ENCODE results near the gene SAMD9L. TPM values are rescaled to one million over a fixed set of nuclear protein-coding genes. Genes with fewer than 3 reads are reported as not detected.

SAMD9L gene
- total and polyA plus RNA-seq, 11 donors = 2.1 to 38.3 (median 4.7) TPM

DNA sequence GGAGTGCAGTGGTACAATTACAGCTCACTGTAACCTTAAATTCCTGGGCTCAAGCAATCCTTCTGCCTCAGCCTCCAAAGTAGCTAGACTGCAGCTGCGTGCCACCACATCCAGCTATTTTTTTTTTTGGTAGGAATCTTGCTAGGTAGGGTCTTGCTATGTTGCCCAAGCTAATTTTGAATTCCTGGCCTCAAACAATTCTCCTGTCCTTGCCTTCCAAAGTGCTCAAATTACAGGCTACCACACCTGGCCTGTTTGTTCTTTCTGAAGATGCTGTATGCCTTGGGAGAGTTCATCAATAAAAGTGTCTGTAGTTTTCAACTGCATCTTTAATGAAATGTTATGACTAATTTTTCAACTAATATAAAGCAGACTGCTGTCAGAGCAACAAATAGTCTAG is 30.9 kb downstream of the SAMD9L start:
- 42 to 59% (median 51%) methylated on average over 1 of the region's 1 CpG for WGBS, 4 donors
- H3K27ac ChIP-seq = peak overlapping the region in 11 of 12 donors; percentile 9 to 87 (median 73)

DNA sequence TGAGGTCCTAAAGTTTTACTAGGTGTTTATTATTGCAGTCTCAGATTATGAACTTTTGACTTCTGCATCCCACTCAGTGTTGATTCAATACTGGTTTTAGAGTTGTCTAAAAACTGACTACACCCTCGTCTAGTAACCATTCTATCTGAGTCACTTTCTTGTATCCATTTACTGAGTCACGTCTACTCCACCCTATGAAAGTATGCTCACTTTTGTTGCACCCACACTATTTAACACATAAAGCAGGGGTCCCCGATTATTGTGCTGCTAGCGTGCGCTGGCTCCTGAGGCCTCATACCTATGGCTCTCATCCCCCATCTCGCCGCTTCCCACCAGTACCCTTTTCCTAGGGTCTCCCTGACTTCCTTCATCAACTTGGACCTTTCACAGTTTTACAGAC is 32.4 kb downstream of the SAMD9L start:
- Histone ChIP-seq H3K27ac (no peak overlapping the region), H3K4me3 (peak overlapping the region in 2 of 12 donors; percentile 63 to 73), H3K4me1 (peaks cover 0 to 27% (median 5%) of the 10 kb centered on the region in 12 donors), H3K9me3 (peaks cover 0 to 51% (median 10%) of the 10 kb centered on the region in 12 donors), H3K36me3 (peaks cover 0 to 44% (median 4%) of the 10 kb centered on the region in 9 donors), H3K27me3 (no peaks in the 10 kb centered on the region)
- TF ChIP-seq, protein P1, sequence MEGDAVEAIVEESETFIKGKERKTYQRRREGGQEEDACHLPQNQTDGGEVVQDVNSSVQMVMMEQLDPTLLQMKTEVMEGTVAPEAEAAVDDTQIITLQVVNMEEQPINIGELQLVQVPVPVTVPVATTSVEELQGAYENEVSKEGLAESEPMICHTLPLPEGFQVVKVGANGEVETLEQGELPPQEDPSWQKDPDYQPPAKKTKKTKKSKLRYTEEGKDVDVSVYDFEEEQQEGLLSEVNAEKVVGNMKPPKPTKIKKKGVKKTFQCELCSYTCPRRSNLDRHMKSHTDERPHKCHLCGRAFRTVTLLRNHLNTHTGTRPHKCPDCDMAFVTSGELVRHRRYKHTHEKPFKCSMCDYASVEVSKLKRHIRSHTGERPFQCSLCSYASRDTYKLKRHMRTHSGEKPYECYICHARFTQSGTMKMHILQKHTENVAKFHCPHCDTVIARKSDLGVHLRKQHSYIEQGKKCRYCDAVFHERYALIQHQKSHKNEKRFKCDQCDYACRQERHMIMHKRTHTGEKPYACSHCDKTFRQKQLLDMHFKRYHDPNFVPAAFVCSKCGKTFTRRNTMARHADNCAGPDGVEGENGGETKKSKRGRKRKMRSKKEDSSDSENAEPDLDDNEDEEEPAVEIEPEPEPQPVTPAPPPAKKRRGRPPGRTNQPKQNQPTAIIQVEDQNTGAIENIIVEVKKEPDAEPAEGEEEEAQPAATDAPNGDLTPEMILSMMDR (IDR thresholded peaks at IDR 0.05) = no peak
- TF ChIP-seq POLR2A (IDR thresholded peaks at IDR 0.05) = no peak
- no peak for DNase-seq
- peak in 1 of 4 donors; percentile 43 for ATAC-seq
- intact Hi-C loops (cut with DNase I) = no loop called here
- 81 to 92% (median 88%) methylated on average over 7 of the region's 7 CpGs for WGBS, 4 donors

More for the DNA sequence above, 30.9 kb downstream of the SAMD9L start:
- Histone ChIP-seq H3K4me1 (peaks cover 0 to 27% (median 5%) of the 10 kb centered on the region in 12 donors), H3K36me3 (peaks cover 0 to 31% (median 4%) of the 10 kb centered on the region in 9 donors), H3K9me3 (peaks cover 0 to 41% (median 3%) of the 10 kb centered on the region in 12 donors), H3K4me3 (peak overlapping the region; percentile 13 to 73 (median 51)), H3K27me3 (no peaks in the 10 kb centered on the region)
- ATAC-seq (no peak), DNase-seq (no peak)
- intact Hi-C loops (cut with DNase I) = no loop called here
- TF ChIP-seq POLR2A (IDR thresholded peaks at IDR 0.05) = no peak
- TF ChIP-seq, protein P1 (IDR thresholded peaks at IDR 0.05) = no peak

DNA sequence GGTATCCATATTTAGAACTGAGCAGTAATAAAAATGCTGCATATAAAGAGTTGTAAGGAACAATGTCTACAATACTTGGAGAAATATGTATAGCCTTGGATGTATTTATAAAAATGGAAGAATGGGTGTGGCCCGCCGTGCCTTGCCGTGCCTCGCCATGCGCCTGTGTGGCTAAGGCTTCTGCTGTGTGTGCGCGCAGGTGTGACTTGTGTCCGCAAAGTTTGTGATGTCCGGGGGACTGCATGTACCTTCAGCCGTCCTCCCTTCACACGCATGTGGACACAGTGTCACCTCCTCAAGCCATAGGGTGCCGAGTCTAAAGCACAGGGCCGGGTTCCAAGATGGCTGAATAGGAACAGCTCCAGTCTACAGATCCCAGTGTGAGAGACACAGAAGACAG is 40.2 kb downstream of the SAMD9L start:
- Histone ChIP-seq H3K9me3 (peaks cover 0 to 98% (median 79%) of the 10 kb centered on the region in 12 donors), H3K36me3 (peaks cover 9 to 84% (median 38%) of the 10 kb centered on the region in 9 donors), H3K4me1 (no peaks in the 10 kb centered on the region), H3K27ac (no peak overlapping the region), H3K4me3 (no peak overlapping the region), H3K27me3 (no peaks in the 10 kb centered on the region)
- WGBS, 4 donors = 85 to 97% (median 91%) methylated on average over 10 to 13 of the region's 13 CpGs
- no peak for ATAC-seq
- intact Hi-C loops (cut with DNase I) = no loop called here
- DNase-seq = no peak
- TF ChIP-seq, protein P1 (IDR thresholded peaks at IDR 0.05) = no peak
- no peak for TF ChIP-seq POLR2A (IDR thresholded peaks at IDR 0.05)

DNA sequence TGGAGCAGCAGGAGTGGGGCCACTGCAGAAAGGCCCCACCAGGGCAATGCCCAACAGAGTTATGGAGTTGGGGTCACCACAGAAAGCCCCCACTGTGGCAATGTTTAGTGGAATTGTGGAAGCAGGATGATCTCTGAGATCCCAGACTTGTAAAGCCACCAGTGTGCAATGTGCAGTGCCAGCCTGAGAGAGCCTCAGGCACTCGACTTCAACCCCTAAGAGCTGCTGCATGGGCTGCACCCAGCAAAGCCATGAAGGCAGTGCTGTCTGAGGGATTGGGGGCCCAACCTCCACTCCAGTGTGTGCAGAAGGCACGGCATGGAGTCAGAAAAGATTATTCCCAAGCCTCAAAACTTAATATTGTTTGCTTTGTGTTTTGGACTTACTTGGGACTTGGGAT is 50.8 kb downstream of the SAMD9L start:
- intact Hi-C loops (cut with DNase I) = no loop called here
- 72 to 85% (median 78%) methylated on average over 1 to 2 of the region's 2 CpGs for WGBS, 4 donors
- no peak overlapping the region for H3K27ac ChIP-seq
- H3K4me3 ChIP-seq = no peak overlapping the region
- ATAC-seq = no peak
- no peaks in the 10 kb centered on the region for H3K36me3 ChIP-seq
- TF ChIP-seq POLR2A (IDR thresholded peaks at IDR 0.05) = no peak
- TF ChIP-seq, protein P1 (IDR thresholded peaks at IDR 0.05) = no peak
- H3K4me1 ChIP-seq = no peaks in the 10 kb centered on the region
- DNase-seq = no peak
- peaks cover 0 to 64% (median 44%) of the 10 kb centered on the region in 12 donors for H3K9me3 ChIP-seq
- H3K27me3 ChIP-seq = no peaks in the 10 kb centered on the region

All from heart left ventricle (tissue), 16 donors.